GM21825 (cell line): ENCODE data around the gene TEX51.
A peak's percentile ranks its signal among the peaks of the same experiment; 100 is the strongest.

Source experiments
- ATAC-seq: cut with Tn5 transposase; IDR thresholded peaks from one replicate; pipeline ENCODE4 v1.9.1; 2021; ENCODE audit warnings: mild to moderate bottlenecking, moderate library complexity; ENCODE audit not compliant: unreplicated experiment

The TEX51 gene

GRCh38 chr2:126878601-126879000 is 20.1 kb upstream of the TEX51 start:
- no peak for ATAC-seq

- no peak for ATAC-seq
Measured at GRCh38 chr2:126879348-126880298, 19.1 kb upstream of the TEX51 start.

DNA sequence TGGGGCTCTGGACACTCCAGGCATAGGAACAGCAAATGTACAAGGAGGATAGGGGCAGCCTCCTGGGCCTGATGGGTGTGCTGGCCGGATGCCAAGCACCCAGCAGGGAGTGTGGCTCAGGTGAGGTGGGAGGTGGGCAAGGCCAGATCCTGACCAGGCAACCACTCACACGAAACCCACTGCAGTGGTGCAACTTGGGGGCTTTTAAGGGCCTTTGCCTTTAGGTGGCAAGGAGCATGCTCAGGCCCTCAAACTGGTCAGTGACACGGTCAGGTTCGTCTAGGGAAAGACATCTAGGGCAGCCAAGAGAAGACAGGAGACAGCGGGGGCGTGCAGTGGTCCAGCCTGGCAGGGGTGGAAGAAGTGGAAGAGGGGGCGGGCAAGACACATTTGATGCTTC is 18.4 kb upstream of the TEX51 start:
- ATAC-seq = no peak

DNA sequence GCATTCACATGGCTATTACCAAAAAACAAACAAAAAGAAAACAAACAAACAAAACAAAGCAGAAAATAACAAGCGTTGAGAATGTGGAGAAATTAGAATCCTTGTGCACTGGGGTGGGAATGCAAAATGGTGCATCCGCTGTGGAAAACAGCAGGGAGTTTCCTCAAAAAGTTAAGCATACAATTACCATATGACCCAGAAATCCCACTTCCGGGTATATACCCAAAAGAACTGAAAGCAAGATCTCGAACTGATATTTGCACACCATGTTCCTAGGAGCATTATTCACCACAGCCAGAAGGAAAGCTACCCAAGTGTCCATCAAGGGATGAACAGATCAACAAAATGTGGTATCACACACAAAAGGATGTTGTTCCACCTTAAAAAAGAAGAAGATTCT is 17.9 kb upstream of the TEX51 start:
- ATAC-seq = no peak

DNA sequence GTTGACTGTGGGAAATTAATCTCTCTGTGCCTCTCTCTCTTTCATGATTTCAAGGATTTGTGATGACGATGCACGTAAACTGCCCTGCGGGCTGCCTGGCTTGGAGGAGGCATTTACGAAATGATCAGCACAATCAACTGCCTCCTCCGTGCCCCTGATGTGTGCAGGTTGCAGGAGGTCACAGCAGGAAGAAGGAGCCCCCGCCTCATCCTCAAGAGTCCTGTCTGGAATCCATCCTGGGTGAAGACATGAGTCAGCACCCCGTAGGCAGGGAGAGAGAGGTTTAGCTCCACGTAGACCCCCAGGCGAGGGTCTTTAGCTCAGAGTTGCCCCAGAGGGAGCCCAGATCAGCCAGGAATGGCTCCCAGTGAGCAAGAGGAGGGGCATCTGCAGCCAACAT is 17.1 kb upstream of the TEX51 start:
- ATAC-seq = no peak

- ATAC-seq = no peak
Measured at GRCh38 chr2:126882181-126882580, 16.5 kb upstream of the TEX51 start.

DNA sequence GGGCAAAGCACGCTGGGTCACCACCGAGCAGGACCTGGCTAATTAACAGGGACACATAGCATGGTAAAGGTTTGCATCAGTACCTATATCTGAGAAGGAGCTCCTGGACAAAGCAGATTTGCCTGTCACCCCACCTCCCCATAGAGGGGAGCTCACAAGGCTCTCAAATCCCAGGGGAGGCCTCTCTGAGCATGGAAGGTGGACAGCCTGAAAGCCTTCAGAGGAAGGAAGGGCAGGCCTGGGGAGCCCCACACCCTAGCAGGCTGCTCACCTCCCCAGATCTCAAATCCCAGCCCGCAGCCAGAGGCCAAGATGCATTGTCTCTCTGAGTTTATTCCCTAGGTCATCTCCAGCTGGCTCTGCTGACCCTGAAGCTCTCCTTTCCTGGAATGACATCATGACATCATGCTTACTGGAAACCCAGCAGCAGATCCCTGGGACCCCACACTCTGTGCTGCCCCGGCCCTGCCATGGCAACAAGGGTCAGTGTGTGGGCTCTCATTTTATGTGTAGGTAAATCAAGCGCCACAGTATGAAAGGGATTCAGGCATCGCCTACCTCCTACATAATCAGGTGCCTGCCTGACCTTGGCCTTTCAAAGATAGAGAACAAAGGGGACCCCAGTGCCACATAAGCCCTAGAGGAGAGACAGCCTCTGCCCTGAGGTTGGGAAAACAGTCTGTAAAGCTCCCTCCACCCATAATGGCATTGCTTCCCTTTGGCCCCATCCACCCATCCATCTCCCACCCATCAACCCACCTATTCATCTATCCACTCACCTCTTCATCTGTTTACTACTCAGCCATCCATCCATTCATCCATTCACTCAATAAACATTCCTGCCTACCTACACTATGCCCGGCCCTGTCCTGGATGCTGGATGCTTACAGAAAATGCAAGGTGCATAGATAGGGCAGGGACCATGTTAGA is 15.7 kb upstream of the TEX51 start:
- no peak for ATAC-seq

DNA sequence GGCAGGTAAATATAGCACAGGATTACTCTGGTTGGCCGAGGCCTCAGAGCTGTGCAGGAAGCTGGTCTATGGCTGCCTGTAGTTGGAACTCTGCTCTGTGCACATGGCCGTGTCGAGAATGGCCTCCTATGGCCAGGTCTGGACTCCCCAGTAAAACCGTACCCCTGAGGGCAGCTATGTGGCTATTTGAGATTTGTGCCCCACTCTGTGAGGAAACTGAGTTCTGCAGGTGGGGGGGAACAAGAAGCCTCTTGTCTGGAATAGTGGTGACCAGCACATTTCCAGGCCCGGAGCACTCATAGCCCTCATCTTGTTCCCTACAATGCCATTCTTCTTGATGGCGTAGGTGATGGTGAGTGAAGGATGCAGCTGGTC is 15.0 kb upstream of the TEX51 start:
- no peak for ATAC-seq

GRCh38 chr2:126884861-126885750 is 13.6 kb upstream of the TEX51 start:
- ATAC-seq = no peak

- ATAC-seq = no peak
Measured at GRCh38 chr2:126885751-126886210, 12.9 kb upstream of the TEX51 start.

GRCh38 chr2:126886211-126886915 is 12.3 kb upstream of the TEX51 start:
- ATAC-seq = peak; percentile 65

DNA sequence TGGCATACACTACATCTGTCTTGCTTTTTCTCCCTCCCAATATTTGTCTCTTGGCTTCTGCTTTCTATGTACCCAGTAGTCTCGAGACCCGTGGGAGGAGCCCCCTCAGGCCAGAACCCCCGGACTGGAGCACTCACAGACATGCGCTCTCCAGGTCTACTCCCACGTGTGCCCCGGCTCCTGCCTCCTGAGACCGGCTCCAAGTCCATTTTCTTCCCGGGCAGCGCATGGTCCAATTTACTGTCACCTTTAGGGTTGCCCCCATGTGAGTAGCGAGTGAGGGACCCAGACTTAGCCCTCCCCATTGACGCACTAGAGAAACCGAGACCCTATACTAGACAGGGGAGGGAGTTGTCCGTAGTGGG is 11.8 kb upstream of the TEX51 start:
- no peak for ATAC-seq

- ATAC-seq = no peak
Measured at GRCh38 chr2:126887506-126887905, 11.2 kb upstream of the TEX51 start.

- ATAC-seq = no peak
Measured at GRCh38 chr2:126888046-126888445, 10.6 kb upstream of the TEX51 start.

- no peak for ATAC-seq
Measured at GRCh38 chr2:126889071-126889470, 9.6 kb upstream of the TEX51 start.

DNA sequence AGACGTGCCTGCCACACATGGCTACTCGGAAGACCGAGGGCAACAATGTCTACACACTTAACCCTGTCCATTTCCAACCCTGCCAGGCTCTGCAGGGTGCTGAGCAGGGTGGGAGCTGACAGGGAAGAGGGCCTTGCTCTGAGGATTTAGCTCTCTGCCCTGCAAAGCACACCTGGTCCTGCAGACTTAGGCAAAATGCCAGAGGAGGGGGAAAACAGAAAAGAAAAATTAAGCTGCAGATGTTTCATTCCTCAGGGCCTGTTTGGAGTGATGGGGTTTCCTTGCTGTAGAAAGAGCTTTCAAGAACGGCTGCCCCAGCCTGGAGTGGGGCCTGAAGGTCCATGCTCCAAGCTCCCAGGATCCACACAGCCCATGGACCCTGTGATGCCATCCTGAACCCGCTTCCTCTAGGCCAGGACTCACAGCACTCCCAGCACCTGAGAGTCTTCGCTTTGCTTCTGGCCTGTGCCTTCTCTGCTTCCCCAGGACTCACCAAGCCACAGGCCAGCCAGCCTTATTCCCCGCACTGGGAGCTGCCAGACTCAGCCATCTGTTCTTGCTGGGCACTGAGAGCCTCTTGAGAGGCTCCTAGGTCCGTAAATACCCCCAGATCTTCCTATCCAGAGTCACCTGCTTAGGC is 9.1 kb upstream of the TEX51 start:
- no peak for ATAC-seq

DNA sequence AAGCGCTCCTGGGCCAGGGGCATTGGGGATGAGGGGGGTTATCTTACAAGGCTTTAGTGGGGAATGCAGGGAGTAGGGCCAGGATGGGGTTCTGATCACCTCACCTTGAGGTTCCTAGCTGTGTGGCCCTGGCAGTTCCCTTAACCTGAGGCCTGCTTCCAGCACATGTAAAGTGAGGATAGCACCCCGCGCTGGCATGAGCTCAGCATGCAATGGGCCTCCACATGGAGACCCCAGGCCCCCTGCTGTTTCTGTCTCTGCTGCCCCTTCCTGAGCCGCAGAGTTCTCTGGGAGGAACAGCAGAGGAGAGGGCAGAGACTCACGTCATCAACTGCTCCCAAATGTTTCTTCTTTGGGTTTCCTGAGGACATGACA is 8.6 kb upstream of the TEX51 start:
- no peak for ATAC-seq

DNA sequence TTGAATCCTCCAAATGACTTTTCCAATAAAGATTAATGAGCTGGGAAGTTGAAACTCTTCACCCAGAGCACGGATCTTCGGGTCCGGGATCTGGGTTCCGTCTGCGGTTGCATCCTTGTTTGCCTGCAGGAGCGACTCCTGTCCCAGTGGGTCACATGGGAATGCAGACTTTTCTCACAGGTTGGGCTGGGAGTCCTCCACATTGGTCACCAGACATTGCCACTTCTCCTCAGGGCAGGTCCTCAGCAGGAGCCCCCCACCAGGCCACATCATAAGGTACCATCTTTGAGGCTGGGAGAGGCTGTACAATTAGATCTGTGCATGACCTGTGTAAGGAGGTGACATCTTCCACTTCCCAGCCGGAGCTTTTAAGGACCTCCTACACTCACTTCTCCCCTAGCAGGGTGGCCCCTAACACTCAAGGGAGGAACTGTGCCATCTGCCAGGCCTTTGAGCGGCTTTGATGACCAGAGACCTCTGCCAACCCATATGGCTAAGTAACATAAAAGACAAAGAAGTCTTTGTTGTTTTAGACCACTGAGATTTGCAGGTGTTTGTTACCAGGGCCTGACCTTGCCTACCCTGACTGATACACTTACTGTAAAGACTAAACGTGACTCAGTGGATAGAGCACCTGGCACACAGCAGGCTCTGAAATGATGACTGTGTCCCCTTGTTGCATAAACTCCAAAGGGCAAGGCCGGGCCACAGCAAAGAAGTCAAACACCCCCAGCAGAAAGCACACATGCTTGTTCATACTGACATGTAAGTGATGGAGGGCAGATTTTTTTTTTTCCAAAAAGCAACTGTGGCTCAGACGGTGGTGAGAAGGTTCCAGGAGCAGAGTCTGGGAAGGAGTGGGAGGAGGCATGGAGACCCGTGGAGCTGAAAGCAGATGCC is 7.9 kb upstream of the TEX51 start:
- no peak for ATAC-seq
